Activated naive CD8-positive, alpha-beta T cell treated with anti-CD3 and anti-CD28 coated beads, Interleukin-2, amount 10 ng/mL, durations not matched to agents 7 days and 5 days (primary cell): Measurements from ENCODE around the gene GRK1. TPM values are rescaled to one million over a fixed set of nuclear protein-coding genes. Genes with fewer than 3 reads are reported as not detected.

Experiments
- ATAC-seq: fragments of 150-1000 bp; cut with Tn5 transposase; one replicate; pipeline ENCODE4 v1.10.0; 2021; ENCODE audit warnings: low read depth, moderate library complexity
- POLR2A ChIA-PET: fragments of 350-600 bp; sonication (Branson Sonifier 250); formaldehyde crosslinking; loops from one replicate; lab custom pipeline; 2021; ENCODE audit warnings: antibody characterized with exemption; lab: Charles Lee
- DNase-seq: peaks from one replicate; pipeline ENCODE4 v3.0.0; 2021
- H3K27ac Mint-ChIP-seq: one replicate; pipeline ENCODE4 v1.8.0; 2022; ENCODE audit warnings: mild to moderate bottlenecking, mixed read lengths
- H3K27me3 Mint-ChIP-seq: one replicate; pipeline ENCODE4 v1.8.0; 2022; ENCODE audit warnings: mild to moderate bottlenecking, moderate library complexity, mixed read lengths
- H3K36me3 Mint-ChIP-seq: one replicate; pipeline ENCODE4 v1.8.0; 2021; ENCODE audit warnings: mild to moderate bottlenecking, mixed read lengths
- H3K4me1 Mint-ChIP-seq: one replicate; pipeline ENCODE4 v1.8.0; 2021; ENCODE audit warnings: mixed read lengths
- H3K4me3 Mint-ChIP-seq: one replicate; pipeline ENCODE4 v1.8.0; 2022; ENCODE audit warnings: mild to moderate bottlenecking, moderate library complexity, mixed read lengths
- H3K9me3 Mint-ChIP-seq: one replicate; pipeline ENCODE4 v1.8.0; 2021; ENCODE audit warnings: mixed read lengths
- total RNA-seq, 2 experiments: library from RNA; stranded (reverse); gene quantifications; one replicate each; pipeline ENCODE4 v1.2.3, GENCODE V29; 2021

GRK1 gene
- total RNA-seq, 2 experiments from 2014 or later = not detected

DNA sequence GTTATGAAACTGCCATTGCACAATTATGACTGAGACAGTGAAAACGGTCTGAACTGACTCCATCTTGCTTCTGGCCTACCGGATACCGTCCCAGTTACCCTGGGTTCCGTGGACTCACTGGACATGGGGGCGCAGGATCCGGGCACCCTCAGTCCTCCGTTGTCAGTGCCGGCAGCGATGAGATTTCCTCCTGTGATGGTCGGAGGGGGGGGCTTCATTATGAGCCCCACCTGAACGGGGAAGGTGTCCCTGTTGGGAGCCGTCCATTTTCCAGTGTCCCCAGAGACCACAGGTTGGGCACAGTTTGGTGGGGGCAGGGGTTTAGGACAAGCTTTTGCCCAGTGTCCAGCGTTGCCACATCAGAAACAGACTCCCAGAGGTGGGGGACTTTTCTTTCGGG lies 115.5 kb downstream of the GRK1 start:
- POLR2A ChIA-PET = no interaction called here
- H3K36me3 Mint-ChIP-seq = no peaks in the 10 kb centered on the region
- ATAC-seq (no peak), DNase-seq (no peak)
- H3K4me3 Mint-ChIP-seq = no peak overlapping the region
- no peak overlapping the region for H3K27ac Mint-ChIP-seq
- H3K27me3 Mint-ChIP-seq = peaks cover 16% of the 10 kb centered on the region
- H3K4me1 Mint-ChIP-seq = no peaks in the 10 kb centered on the region
- H3K9me3 Mint-ChIP-seq = no peaks in the 10 kb centered on the region

DNA sequence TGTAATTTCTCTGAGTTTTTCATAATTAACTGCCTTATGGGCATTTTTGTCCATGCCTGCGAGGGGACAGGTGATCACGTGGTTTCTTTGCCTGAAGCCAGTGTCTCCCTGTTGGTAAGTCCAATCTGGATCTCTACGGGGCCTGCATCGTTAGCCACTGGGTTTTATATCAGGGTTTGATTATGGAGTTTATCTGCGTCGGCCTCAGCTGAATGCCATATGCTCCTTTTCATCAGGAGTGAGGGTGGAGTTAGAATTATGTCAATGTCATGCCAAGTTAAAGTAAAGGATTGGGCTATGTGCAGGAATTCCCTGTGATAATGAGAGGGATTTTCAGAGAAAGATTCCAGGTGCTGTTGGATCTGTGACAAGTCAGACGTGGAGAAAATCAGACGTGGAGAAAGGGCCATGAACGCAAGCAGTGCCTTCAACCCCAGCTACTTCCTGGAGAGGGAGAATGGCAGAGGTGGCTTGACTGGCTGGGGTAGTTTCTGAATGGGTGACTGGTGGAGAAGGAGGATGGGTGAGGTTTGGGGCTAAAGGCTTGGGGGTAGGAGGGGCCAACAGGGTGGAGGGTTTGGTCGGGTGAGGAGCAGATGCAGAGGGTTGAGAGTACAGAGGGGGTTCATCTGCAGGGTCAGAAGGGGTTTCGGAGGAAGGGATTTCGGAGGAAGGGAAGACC lies 116.3 kb downstream of the GRK1 start:
- Mint-ChIP-seq H3K36me3 (no peaks in the 10 kb centered on the region), H3K4me1 (no peaks in the 10 kb centered on the region), H3K4me3 (no peak overlapping the region), H3K27me3 (peaks cover 16% of the 10 kb centered on the region), H3K9me3 (no peaks in the 10 kb centered on the region), H3K27ac (no peak overlapping the region)
- POLR2A ChIA-PET = no interaction called here
- ATAC-seq (no peak), DNase-seq (no peak)

DNA sequence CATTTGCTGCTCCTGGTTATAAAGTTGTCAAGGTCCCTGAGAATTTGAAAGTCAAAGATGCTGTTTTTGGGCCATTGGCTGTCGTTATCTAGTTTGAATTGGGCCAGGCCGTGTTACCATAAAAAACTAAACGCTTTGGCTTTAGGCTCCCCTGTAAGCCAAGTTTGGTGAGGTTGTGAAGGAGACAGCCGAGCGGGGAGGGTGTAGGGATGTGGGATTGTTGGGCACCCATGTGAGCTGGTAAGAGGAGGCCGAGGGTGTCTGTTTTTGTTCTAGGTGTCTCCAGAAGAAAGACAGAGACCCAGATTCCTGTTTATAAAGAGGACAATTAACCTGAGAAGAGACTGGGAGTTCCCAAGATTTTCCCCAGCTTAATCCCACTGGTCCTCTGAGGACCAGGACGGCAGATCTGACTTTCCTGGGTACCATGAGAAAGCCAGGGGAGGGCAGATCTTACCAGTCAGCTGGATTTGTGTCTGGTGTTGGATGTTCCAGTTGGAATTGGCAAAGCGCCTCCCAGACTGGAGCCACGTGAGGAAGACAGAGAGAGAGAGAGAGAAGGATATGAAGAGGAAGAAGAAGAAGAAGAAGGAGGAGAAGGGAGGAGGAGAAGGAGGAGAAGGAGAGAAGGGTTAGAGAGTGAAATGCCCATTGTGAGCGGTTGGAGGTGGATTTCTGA lies 117.1 kb downstream of the GRK1 start:
- POLR2A ChIA-PET = no interaction called here
- no peak overlapping the region for H3K4me3 Mint-ChIP-seq
- DNase-seq (no peak), ATAC-seq (no peak)
- no peaks in the 10 kb centered on the region for H3K36me3 Mint-ChIP-seq
- no peaks in the 10 kb centered on the region for H3K4me1 Mint-ChIP-seq
- H3K27ac Mint-ChIP-seq = no peak overlapping the region
- no peaks in the 10 kb centered on the region for H3K9me3 Mint-ChIP-seq
- H3K27me3 Mint-ChIP-seq = peaks cover 16% of the 10 kb centered on the region

DNA sequence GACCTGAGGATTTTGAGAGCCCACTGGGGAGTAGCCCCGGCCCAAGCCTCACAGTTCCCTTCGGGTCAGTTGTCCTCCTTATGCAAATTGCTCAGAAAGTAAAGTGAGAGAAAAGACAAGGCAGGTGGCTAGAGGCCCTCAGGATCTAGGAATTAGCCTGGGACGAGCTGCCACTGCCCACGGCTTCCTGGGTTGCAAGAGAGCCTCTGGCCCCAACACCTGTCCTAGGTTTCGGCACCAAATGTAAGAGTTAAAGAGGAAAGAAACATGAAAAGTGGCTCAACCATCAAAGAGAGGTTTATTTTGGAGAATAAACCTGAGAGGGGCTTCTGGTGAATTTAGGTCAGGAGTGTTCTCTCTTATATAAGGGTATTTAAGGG lies 117.6 kb downstream of the GRK1 start:
- Mint-ChIP-seq H3K27ac (no peak overlapping the region), H3K9me3 (no peaks in the 10 kb centered on the region), H3K4me3 (no peak overlapping the region), H3K27me3 (peaks cover 13% of the 10 kb centered on the region), H3K4me1 (no peaks in the 10 kb centered on the region), H3K36me3 (no peaks in the 10 kb centered on the region)
- no peak for DNase-seq
- POLR2A ChIA-PET = no interaction called here
- ATAC-seq = no peak

- H3K27me3 Mint-ChIP-seq = peaks cover 11% of the 10 kb centered on the region
- no peak overlapping the region for H3K27ac Mint-ChIP-seq
- ATAC-seq (no peak), DNase-seq (no peak)
- H3K36me3 Mint-ChIP-seq = no peaks in the 10 kb centered on the region
- no peaks in the 10 kb centered on the region for H3K9me3 Mint-ChIP-seq
- no peak overlapping the region for H3K4me3 Mint-ChIP-seq
- H3K4me1 Mint-ChIP-seq = no peaks in the 10 kb centered on the region
- POLR2A ChIA-PET = no interaction called here
Observed at GRCh38 chr13:113785051-113786010, 118.3 kb downstream of the GRK1 start.

GRCh38 chr13:113786262-113786841 lies 119.3 kb downstream of the GRK1 start:
- no peaks in the 10 kb centered on the region for H3K36me3 Mint-ChIP-seq
- H3K27ac Mint-ChIP-seq = no peak overlapping the region
- ATAC-seq = no peak
- H3K4me3 Mint-ChIP-seq = no peak overlapping the region
- DNase-seq = no peak
- H3K27me3 Mint-ChIP-seq = peaks cover 4% of the 10 kb centered on the region
- no peaks in the 10 kb centered on the region for H3K4me1 Mint-ChIP-seq
- POLR2A ChIA-PET = no interaction called here
- no peaks in the 10 kb centered on the region for H3K9me3 Mint-ChIP-seq

Other genes with a start within 250 kb of the GRK1 start
- 1 to 10 TPM in 1 of 2 experiments, under 1 TPM in 1; 0.82 to 1.0 TPM for gene ADPRHL1, start 213.7 kb upstream of the GRK1 start, total RNA-seq
- gene DCUN1D2, start 176.5 kb upstream of the GRK1 start, total RNA-seq = 10 to 100 TPM; 25.4 to 26.3 TPM
- 100 to 1,000 TPM; 103 to 117 TPM for gene TFDP1, start 82.5 kb upstream of the GRK1 start, total RNA-seq
- not detected for gene ATP4B, start 9.0 kb upstream of the GRK1 start, total RNA-seq
- 1 to 10 TPM; 1.4 to 1.6 TPM for gene TMEM255B, start 92.0 kb downstream of the GRK1 start, total RNA-seq
- gene GAS6, start 196.9 kb downstream of the GRK1 start, total RNA-seq = 1 to 10 TPM; 2.1 to 2.6 TPM